NCI-H1694 treated with DMSO at 0.1 percent for 48 hours (cell line): ENCODE data around the gene JPT2.

ENCODE experiments used
- DNase-seq: peaks from one replicate; lab custom pipeline; 2025; lab: John Stamatoyannopoulos, UW

Gene JPT2

GRCh38 chr16:1651974-1652312, 26.1 kb upstream of the JPT2 start:
- no peak for DNase-seq

GRCh38 chr16:1653023-1653422, 25.1 kb upstream of the JPT2 start:
- DNase-seq: no peak

DNA sequence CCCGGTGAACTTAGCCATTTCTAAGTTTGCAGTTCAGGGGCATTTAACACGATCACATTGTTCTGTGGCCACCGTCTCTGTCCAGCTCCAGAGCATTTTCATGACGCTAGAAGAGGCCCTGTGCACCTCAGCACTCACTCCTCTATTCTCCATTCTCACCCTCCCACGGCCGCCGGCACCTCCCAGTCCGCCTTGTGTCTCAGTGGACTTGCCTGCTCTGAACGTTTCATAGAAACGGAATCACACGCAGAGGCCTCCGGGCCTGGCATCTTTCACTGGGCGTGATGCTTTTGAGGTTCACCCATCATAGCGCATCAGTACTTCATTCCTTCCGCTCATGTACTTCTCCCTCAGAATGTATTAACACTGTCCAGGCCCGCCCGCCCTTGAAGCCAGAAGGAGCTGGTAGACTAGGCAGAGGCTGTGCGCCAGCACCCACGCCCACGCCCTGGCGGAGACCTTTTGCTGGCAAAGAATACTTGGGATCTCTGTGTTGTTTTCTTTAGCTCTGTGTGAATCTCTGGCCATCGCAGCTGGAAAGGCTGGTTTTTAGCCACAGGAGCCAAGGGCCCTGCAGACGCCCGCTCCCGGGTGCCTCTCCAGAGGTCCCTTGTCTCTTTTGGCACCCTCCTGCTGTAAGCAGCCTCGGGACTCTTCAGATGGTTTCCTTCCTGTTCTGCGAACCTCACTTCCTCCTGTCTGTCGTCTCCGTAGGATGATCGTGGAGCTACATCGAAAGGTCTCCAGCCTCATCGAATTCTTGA, 23.4 kb upstream of the JPT2 start:
- DNase-seq: no peak

GRCh38 chr16:1655269-1655807, 22.7 kb upstream of the JPT2 start:
- DNase-seq: no peak

DNA sequence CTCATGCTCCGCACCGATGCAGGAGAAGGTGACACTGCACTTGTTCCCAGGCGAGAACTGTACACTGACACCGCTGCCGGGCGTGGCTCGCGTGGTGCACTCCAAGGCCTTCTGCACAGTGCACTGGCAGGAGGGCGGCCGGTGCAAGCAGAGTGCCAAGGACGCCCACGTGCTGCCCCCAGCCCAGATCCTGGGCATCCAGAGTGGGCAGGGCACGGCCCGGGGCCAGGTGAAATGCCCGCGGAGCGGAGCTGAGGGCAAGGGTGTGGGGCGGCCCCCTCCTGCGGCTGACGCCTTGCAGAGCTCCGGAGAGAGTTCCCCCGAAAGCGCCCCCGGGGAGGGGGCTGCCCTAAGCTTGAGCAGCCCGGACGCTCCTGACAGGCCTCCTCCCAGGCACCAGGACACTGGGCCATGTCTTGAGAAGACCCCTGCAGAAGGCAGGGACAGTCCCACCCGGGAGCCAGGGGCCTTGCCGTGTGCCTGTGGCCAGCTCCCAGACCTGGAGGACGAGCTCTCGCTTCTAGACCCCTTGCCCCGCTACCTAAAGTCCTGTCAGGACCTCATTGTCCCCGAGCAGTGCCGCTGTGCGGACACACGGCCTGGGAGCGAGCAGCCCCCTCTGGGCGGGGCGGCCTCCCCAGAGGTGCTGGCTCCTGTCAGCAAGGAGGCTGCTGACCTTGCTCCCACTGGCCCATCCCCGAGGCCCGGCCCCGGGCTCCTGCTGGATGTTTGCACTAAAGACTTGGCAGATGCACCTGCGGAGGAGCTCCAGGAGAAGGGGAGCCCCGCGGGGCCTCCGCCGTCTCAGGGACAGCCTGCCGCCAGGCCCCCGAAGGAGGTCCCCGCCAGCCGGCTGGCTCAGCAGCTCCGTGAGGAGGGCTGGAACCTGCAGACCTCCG, 21.9 kb upstream of the JPT2 start:
- DNase-seq: no peak

- no peak for DNase-seq
These were observed 21.1 kb upstream of the JPT2 start for GRCh38 chr16:1656808-1657617.

- DNase-seq: no peak
These were observed 20.2 kb upstream of the JPT2 start for GRCh38 chr16:1657841-1658240.

DNA sequence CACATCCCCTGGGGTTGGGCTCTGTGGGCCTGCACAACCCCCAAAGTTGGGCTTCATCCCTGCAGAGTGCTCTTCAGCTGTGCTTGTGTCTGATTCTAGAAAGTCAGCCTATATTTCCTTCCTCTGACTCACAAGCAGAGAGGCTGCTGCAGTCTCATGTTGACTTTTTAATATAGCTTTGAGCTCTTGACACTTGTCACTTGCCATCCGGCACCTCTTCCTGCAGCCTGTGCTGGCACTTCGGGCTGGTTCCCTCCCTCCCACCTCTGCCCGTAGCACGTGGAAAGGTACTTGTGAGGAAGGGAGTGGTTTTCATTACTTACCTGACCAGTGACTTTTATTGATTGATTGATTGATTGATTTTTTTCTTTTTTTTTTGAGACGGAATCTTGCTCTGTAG, 19.0 kb upstream of the JPT2 start:
- no peak for DNase-seq

GRCh38 chr16:1661826-1662225, 16.3 kb upstream of the JPT2 start:
- DNase-seq: no peak

GRCh38 chr16:1662543-1662942, 15.5 kb upstream of the JPT2 start:
- DNase-seq: no peak

DNA sequence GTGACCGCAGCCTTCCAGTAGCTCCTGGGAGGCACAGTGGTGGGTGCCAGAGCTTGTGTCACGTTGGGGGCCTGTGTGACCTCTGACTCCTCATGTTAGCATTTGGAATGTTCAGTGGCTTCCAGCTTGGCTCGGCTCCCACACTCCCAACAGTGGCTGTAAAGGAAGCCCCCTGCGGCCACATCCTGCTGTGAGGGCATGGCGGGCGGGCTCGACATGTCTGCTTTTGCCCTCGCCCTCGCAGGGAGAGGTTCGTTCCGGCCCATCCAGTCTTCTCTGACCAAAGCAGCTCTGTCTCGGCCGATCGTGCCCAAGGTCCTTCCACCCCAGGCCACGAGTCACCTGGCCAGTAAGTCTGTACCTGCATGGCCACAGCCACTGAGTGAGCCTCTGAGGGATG, 12.2 kb upstream of the JPT2 start:
- no peak for DNase-seq

DNA sequence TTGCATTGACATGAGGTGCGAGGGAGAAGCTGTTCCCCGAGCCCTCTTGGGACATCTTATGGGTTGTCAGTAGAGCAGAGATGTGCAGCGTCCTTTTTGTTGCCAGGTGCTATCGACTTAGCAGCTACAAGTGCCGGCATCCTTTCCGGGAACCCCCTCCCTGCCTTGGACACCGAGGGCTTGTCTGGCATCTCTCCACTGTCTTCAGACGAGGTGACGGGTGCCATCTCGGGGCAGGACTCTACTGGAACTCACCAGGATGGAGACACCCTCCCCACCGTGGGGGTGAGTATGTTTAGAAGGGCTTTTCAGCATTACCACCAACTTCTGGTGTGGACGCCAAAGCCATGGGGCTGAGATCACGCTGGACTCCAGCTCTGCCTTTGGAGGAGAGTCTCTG, 11.8 kb upstream of the JPT2 start:
- no peak for DNase-seq

- no peak for DNase-seq
These were observed 10.8 kb upstream of the JPT2 start for GRCh38 chr16:1667271-1667670.

DNA sequence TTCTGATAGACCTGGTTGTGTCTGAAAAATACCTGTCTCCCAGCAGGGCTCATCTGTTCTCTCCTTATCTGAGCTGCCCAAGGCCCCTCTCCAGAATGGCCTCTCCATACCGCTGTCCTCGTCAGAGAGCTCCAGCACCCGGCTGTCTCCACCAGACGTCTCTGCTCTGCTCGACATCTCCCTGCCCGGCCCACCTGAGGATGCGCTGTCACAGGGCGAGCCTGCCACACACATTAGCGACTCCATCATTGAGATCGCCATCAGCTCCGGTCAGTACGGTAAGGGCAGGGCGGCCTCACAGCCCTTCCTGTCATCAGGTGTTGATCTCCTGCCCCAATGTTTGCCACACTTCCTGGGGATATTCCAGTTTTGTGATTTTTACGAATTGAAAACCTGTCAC, 10.2 kb upstream of the JPT2 start:
- no peak for DNase-seq

- DNase-seq: no peak
These were observed 9.3 kb upstream of the JPT2 start for GRCh38 chr16:1668612-1669319.

GRCh38 chr16:1669698-1670097, 8.4 kb upstream of the JPT2 start:
- DNase-seq: no peak

DNA sequence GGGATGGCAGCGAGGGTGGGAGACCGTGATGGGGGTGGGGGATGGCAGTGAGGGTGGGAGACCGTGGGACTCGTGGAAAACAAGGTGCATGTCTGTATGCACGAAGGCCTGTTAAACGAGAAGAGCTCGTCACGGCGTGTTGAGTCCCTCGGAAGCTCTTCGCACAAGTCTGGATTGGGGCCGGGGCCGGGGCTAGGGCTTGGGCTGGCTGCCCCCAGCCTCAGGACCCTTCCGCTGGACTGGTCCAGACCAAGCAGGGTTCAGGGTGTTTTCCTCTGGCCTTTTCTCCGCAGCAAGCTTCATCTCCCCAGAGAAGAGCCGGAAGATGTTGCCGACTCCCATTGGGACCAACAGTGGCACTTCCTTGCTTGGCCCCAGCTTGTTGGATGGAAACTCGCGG, 7.7 kb upstream of the JPT2 start:
- no peak for DNase-seq

- DNase-seq: no peak
These were observed 7.2 kb upstream of the JPT2 start for GRCh38 chr16:1670866-1671265.

GRCh38 chr16:1673424-1674151, 4.5 kb upstream of the JPT2 start:
- no peak for DNase-seq

DNA sequence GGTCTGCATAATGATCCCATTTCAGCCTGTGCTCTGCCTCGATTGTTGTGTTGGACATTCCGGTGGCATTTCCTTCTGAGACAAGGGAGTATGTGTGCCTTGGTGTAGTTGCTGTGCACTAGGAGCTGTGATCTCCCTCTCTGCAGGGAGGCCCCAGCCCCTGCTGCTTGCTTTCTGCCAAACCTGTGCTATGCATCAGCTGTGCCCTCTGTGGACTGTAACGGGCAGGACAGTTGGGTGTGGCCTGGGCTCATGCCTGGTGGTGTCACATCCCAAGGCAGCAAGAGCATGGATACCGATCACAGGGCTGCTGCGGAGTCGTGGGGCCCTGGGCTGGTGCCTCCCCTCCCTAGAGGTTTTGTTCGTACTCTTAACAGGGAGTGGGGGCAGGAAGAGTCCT, 3.8 kb upstream of the JPT2 start:
- no peak for DNase-seq
